ENCODE measurements around the gene PTPRD. TPM values are rescaled to one million over a fixed set of nuclear protein-coding genes. Genes with fewer than 3 reads are reported as not detected.

Gene PTPRD
- total RNA-seq, 1 experiment from 2014 or later, result 32.5 TPM

- Histone ChIP-seq H3K9ac (ENCODE audit: extremely low read depth, insufficient read length, low read length) (no peak overlapping the region), H3K79me2 (ENCODE audit: insufficient read depth, low read length) (no peaks in the 10 kb centered on the region), H4K8ac (replicated peaks; ENCODE audit: insufficient read length, low read depth, low read length) (no peak overlapping the region), H3K27ac (ENCODE audit: insufficient read length, low read depth, low read length) (no peak overlapping the region), H3K14ac (ENCODE audit: insufficient read depth, low read length) (no peak overlapping the region), H3T11ph (ENCODE audit: low read length) (no peak overlapping the region), H3K56ac (ENCODE audit: insufficient read length, low read depth, low read length) (no peak overlapping the region), H4K5ac (ENCODE audit: insufficient read length, low read depth, low read length) (no peak overlapping the region), H3K4me2 (ENCODE audit: insufficient read depth, insufficient read length, low read length) (no peak overlapping the region), H3K18ac (ENCODE audit: insufficient read length, low read depth, low read length) (no peak overlapping the region), H3K23me2 (ENCODE audit: insufficient read length, low read depth, low read length, poor library complexity, severe bottlenecking) (no peaks in the 10 kb centered on the region), H2BK5ac (ENCODE audit: insufficient read length, low read length) (no peak overlapping the region), H3K4ac (ENCODE audit: low read depth, low read length) (no peak overlapping the region), H4K20me1 (ENCODE audit: control insufficient read depth, insufficient read depth, insufficient read length) (no peaks in the 10 kb centered on the region), H3K23ac (ENCODE audit: insufficient read length, low read depth, low read length) (no peak overlapping the region), H2AFZ (ENCODE audit: low read length) (no peak overlapping the region), H2BK12ac (ENCODE audit: insufficient read length, low read depth, low read length) (no peak overlapping the region), H4K91ac (ENCODE audit: insufficient read length, low read depth, low read length) (no peak overlapping the region), H3K79me1 (ENCODE audit: insufficient read depth, low read depth, low read length, poor library complexity, severe bottlenecking) (no peaks in the 10 kb centered on the region), H2BK20ac (ENCODE audit: low read depth, low read length, poor library complexity, severe bottlenecking) (no peak overlapping the region), H2AK5ac (ENCODE audit: insufficient read length, low read length) (no peak overlapping the region), H3K4me1 (ENCODE audit: insufficient read depth, low read length) (no peaks in the 10 kb centered on the region), H2BK15ac (ENCODE audit: low read depth, low read length) (no peak overlapping the region), H3K9me3 (ENCODE audit: control insufficient read depth, low read depth, low read length) (no peaks in the 10 kb centered on the region), H3K27me3 (ENCODE audit: insufficient read depth, low read length) (no peaks in the 10 kb centered on the region), H2BK120ac (ENCODE audit: low read depth, low read length, poor library complexity, severe bottlenecking) (no peak overlapping the region)
- Mint-ChIP-seq H3K27me3 (ENCODE audit: low read depth) (no peaks in the 10 kb centered on the region), H3K36me3 (ENCODE audit: insufficient read depth in 1 of 3, low read depth in 3 of 3) (no peaks in the 10 kb centered on the region), H3K9me3 (no peaks in the 10 kb centered on the region), H3K4me3 (no peak overlapping the region), H3K4me1 (peaks cover 7% of the 10 kb centered on the region in 2 experiments; a peak in 2 of 4 replicates), H3K27ac (no peak overlapping the region)
- no peak for TF ChIP-seq CTCF (conservative IDR thresholded peaks at IDR 0.05)
- WGBS (ENCODE audit: extremely low coverage, insufficient read length, low lambda C conversion rate), result no CpG with 5 or more reads among the region's 3 CpGs
- DNase-seq, result no peak
These were observed 707.1 kb downstream of the PTPRD start for GRCh38 chr9:9905736-9906135.

Data from H9 (cell line).